OCI-LY3 (cell line): Measurements from ENCODE around the gene LEFTY2.
A peak's percentile ranks its signal among the peaks of the same experiment; 100 is the strongest.

ENCODE experiments used
- H2AFZ ChIP-seq: fragments of 200-600, 300-600 bp; shearing (Covaris generic); 2 replicates; pipeline ENCODE4 v1.6.0; 2014; ENCODE audit warnings: antibody characterized with exemption, low read depth, low read length
- H3K27ac ChIP-seq: fragments of 200-600, 300-600 bp; sonication (generic); 2 replicates; pipeline ENCODE4 v1.5.1; 2014; ENCODE audit warnings: mild to moderate bottlenecking, low read length, moderate library complexity, mixed read lengths
- H3K27me3 ChIP-seq: fragments of 200-600, 300-600 bp; sonication (generic); 2 replicates; pipeline ENCODE4 v1.6.1; 2014; ENCODE audit warnings: low read depth, low read length, mixed read lengths
- H3K36me3 ChIP-seq: fragments of 200-600, 300-600 bp; sonication (generic); replicated peaks from 2 replicates; pipeline ENCODE3; 2014; ENCODE audit warnings: low read depth, low read length, mixed read lengths
- H3K4me1 ChIP-seq: fragments of 300-600, 200-600 bp; sonication (generic); 2 replicates; pipeline ENCODE4 v1.6.1; 2014; ENCODE audit warnings: low read length, mixed read lengths
- H3K4me2 ChIP-seq: fragments of 200-600, 300-600 bp; sonication (generic); 2 replicates; pipeline ENCODE4 v1.6.1; 2014; ENCODE audit warnings: low read length, mixed read lengths
- H3K4me3 ChIP-seq: fragments of 300-600, 200-600 bp; sonication (generic); 2 replicates; pipeline ENCODE4 v1.5.1; 2014; ENCODE audit warnings: antibody characterized with exemption, mild to moderate bottlenecking, low read length, moderate library complexity
- H3K79me2 ChIP-seq: fragments of 300-600, 200-600 bp; shearing (Covaris generic); 2 replicates; pipeline ENCODE4 v1.6.1; 2014; ENCODE audit warnings: mild to moderate bottlenecking, low read length, mixed read lengths
- H3K9ac ChIP-seq: fragments of 300-600, 200-600 bp; shearing (Covaris generic); 2 replicates; pipeline ENCODE4 v1.6.0; 2014; ENCODE audit warnings: mild to moderate bottlenecking, low read length, moderate library complexity
- H3K9me3 ChIP-seq: fragments of 200-600, 300-600 bp; shearing (Covaris generic); 2 replicates; pipeline ENCODE4 v1.6.1; 2014; ENCODE audit warnings: low read length, mixed read lengths; ENCODE audit not compliant: insufficient read depth
- H4K20me1 ChIP-seq: fragments of 200-600, 300-600 bp; sonication (generic); 2 replicates; pipeline ENCODE4 v1.6.1; 2016; ENCODE audit warnings: low read length, mixed read lengths; ENCODE audit not compliant: insufficient read depth
- CTCF ChIP-seq: fragments of 200-600, 300-600 bp; sonication (generic); IDR thresholded peaks from 2 replicates; pipeline ENCODE4 v1.5.1; 2014; ENCODE audit warnings: antibody characterized with exemption, low read length, low read depth
- EZH2phosphoT487 ChIP-seq: fragments of 200-600 bp; shearing (Covaris generic); IDR thresholded peaks from 2 replicates; pipeline ENCODE4 v1.6.1; 2018; ENCODE audit warnings: antibody characterized with exemption, mixed run types, low read depth

Gene LEFTY2

GRCh38 chr1:225928186-225929175, 12.5 kb downstream of the LEFTY2 start:
- Histone ChIP-seq H3K9me3 (no peaks in the 10 kb centered on the region), H3K27ac (no peak overlapping the region), H3K4me3 (no peak overlapping the region), H3K36me3 (no peaks in the 10 kb centered on the region), H3K79me2 (peaks cover 6% of the 10 kb centered on the region), H3K4me2 (no peak overlapping the region), H3K9ac (no peak overlapping the region), H2AFZ (peak overlapping the region; percentile 84), H3K27me3 (no peaks in the 10 kb centered on the region), H4K20me1 (no peaks in the 10 kb centered on the region), H3K4me1 (peaks cover 3% of the 10 kb centered on the region; the same call in 1 of the 2 replicates)
- TF ChIP-seq EZH2phosphoT487 (no peak), CTCF (no peak)

GRCh38 chr1:225926551-225927113, 14.4 kb downstream of the LEFTY2 start:
- H3K36me3 ChIP-seq = peaks cover 12% of the 10 kb centered on the region
- TF ChIP-seq CTCF = no peak
- H2AFZ ChIP-seq = no peak overlapping the region; the same call in 1 of the 2 replicates
- peaks cover 24% of the 10 kb centered on the region for H3K79me2 ChIP-seq
- peaks cover 8% of the 10 kb centered on the region; the same call in 1 of the 2 replicates for H4K20me1 ChIP-seq
- no peak overlapping the region for H3K4me2 ChIP-seq
- H3K9ac ChIP-seq = no peak overlapping the region
- no peak overlapping the region for H3K4me3 ChIP-seq
- H3K4me1 ChIP-seq = peaks cover 13% of the 10 kb centered on the region
- no peak overlapping the region for H3K27ac ChIP-seq
- H3K27me3 ChIP-seq = no peaks in the 10 kb centered on the region
- H3K9me3 ChIP-seq = no peaks in the 10 kb centered on the region

- H3K27ac ChIP-seq = peak within 1 kb of the TSS; percentile 86
- no peaks in the 10 kb centered on the region for H3K9me3 ChIP-seq
- TF ChIP-seq EZH2phosphoT487 (no peak), CTCF (no peak)
- H3K36me3 ChIP-seq = peaks cover 32% of the 10 kb centered on the region
- H4K20me1 ChIP-seq = peaks cover 20% of the 10 kb centered on the region
- H3K9ac ChIP-seq = peak within 1 kb of the TSS; percentile 93
- H3K4me1 ChIP-seq = peaks cover 38% of the 10 kb centered on the region
- H3K4me3 ChIP-seq = peak within 1 kb of the TSS; percentile 92
- no peaks in the 10 kb centered on the region for H3K27me3 ChIP-seq
- H2AFZ ChIP-seq = peak within 1 kb of the TSS; percentile 56; the same call in 1 of the 2 replicates
- H3K4me2 ChIP-seq = peak within 1 kb of the TSS; percentile 93
- H3K79me2 ChIP-seq = peaks cover 42% of the 10 kb centered on the region
Observed at GRCh38 chr1:225923692-225924555, 17.1 kb downstream of the LEFTY2 start, which contains the start of gene PYCR2. Gene PYCR2 (minus strand): TSS chr1:225924250. CDS start chr1:225924110, 140 bp downstream.
